NCI-H1694 (cell line): ENCODE data around the gene DSE.
A peak's percentile ranks its signal among the peaks of the same experiment; 100 is the strongest.

ENCODE experiments used
- DNase-seq: peaks from one replicate; lab custom pipeline; 2025; lab: John Stamatoyannopoulos, UW

Gene DSE

DNA sequence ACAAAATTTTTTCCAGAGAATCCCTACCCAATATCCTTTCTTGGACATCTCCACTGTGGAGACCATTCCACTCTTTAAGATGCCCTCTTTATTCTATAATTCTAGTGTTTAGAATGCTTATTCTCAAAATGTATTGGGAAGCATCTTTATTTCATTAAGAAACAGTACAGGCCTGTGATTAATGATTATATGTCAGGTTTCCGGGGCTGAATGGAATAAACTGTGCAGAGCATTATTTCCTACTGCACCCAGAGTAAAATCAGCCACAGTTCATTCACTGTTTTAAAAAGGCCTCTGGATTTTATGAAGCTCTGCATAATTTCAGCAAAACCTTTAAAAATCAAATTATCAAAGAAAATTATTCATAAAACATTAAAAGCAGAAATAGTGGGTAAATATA lies 42.6 kb downstream of the DSE start:
- no peak for DNase-seq

DNA sequence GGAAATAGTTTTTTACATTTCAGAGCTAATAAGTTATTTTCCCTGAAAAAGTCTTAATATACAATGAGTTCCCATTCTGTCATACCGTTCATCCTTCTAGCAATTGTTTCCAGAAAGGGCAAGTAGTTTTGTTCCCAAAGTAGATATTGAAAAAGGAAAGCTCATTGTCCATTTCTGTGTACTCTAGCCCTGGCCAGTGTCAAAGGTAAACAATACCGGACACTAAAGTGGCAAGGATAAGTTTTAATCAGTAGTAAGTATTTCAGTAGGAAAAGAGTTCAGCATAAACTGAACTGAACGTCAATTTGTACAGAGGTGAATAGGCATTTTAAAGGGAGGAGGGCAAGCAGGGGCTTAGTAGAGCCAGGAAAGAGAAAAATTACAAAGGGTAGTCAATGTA lies 46.9 kb downstream of the DSE start:
- no peak for DNase-seq

DNA sequence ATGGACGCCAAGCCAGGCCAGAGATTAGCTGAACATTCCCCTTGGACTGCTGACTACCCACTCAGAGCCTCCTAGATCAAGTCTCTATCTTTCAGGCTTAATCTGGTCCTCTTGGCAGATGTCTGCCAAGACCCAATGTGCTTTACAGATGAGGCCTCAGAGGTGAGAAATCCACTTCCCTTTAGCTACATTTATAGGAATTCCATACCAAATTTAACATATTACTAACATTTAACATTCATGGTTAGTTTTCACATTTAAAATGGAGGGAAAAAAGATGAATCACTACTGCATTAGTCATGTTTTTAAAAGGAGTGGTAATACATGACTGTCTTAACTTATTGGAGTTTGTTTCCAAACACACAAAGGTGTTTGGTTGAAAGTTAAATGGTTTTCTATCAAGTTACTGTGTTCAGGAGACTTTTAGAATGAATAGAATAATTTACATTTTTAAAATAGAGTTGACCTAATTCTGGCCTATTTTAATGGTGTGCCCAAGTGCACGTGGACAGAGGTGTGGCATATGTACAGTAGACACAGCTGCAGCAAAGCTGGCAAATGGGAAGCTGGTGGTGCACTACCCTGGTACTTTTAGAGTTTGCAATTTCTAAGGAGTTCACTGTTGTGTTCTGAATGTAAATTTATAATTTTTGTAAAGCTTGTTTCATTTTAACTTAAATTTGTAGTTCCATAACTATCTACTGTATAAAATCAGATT lies 48.5 kb downstream of the DSE start:
- DNase-seq: no peak

DNA sequence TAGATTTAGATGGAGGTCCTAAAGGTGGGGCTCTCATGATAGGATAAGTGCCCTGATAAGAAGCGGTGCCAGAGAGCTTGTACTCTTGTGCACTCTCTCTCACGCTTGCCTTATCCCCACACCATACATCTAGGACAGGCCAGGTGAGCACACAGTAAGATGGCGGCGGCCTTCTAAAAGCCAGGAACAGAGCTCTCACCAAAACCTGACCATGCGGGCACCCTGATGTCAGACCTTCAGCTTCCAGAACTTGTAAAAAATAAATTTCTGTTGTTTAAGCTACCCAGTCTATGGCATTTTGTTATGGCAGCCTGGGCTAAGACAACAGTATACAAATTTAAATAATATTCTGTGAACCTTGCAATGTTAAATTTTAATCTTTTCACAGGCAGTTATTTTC lies 49.6 kb downstream of the DSE start:
- DNase-seq: no peak

DNA sequence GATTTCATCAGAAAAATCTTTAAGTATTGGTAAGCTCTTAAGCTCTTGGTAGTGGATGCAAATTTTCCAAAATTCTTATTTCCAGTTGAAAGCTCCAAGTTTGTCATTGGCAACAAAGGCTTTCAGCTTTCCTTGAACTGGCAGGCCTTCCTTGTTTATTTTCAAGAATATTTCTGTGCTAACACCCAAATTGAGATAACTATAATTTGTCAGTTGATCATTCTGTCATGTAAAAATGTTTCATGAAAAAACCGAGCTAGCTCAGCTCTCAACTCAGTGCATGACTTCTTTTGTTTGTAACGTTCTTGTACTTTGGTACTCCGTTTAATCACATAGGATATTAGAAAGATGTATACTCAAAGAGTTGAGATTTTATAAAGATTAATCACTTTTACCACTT lies 51.5 kb downstream of the DSE start:
- DNase-seq: no peak

DNA sequence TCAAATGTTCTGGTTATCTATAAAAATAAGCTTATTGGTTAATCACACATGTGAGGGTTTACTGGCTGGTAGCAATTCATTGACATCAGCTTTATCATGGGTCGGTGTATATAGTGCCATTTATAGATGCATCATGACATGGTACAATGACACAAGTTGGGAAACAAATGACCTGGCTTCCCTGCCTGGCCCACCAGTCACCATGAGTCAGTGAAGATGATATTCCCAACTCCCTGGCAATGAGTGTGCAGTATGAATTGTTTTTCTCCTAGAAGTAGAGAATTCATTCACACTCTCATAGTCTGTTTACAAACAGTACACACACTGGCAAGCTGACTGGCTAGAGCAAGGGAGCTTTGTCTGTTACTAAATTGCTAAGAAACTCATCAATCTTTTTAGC lies 53.3 kb downstream of the DSE start:
- no peak for DNase-seq

DNA sequence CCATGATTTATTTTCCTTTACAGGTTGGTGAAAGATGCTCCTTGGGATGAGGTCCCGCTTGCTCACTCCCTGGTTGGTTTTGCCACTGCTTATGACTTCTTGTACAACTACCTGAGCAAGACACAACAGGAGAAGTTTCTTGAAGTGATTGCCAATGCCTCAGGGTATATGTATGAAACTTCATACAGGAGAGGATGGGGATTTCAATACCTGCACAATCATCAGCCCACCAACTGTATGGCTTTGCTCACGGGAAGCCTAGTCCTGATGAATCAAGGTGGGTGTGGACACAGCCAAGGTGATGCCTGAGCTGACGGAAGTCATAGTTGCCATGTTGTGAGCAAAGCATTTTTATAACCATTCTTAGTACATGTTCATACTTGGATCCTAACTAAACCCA lies 55.8 kb downstream of the DSE start:
- no peak for DNase-seq

DNA sequence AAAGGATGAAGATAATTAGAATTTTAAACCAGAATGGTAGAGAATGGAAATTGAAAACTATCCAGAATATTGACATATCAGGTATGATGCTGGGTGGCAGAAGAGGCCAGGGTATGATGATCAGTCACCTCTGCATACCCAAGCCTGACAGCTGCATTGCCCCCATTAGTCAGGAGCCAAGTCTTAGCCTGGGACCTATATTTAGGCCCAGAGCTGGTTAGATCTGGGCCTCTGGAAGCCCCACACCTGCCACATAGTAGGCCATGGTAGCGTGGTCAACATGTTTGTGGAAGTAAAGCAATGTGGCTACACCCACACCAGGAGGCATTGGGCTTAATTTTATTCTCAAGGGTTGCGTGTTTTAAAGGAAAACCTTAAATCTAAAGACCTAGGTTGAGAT lies 58.4 kb downstream of the DSE start:
- DNase-seq: no peak

DNA sequence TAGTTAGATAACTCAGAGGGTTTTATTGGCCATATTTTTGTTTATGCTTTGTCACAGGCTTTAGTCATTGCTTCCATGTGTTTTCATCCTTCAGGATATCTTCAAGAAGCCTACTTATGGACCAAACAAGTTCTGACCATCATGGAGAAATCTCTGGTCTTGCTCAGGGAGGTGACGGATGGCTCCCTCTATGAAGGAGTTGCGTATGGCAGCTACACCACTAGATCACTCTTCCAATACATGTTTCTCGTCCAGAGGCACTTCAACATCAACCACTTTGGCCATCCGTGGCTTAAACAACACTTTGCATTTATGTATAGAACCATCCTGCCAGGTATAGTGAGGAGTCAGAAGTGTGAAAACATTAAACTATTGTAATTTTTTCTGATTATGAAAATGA lies 60.1 kb downstream of the DSE start:
- no peak for DNase-seq

DNA sequence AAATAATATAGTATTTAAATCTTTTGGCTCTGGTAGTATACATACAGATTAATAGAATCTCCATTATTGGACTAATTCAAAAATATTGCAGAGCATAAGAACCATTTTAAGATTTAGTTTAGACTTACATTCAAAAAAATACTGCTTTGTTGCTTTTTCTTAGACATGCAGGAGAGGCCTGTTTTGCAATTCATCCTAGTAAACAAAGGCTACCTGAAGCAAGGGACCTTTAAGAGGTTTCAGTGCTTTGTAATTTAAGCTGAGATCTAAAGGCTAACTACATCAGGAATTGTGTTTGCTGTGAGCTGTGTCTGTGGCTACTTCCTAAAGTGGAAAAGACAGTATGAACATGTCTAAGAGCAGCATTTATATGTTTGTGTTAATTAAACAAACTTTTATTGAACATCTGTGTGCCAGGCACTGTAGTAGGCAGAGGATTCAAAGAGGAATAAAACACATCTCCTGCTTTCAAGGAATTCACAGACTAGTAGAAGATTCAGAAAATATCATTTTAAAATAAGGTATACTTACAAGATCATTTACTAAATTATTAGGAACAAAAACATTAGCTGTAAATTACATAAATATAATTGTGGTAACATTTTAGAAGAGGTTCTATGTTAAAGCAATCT lies 61.3 kb downstream of the DSE start:
- DNase-seq: no peak

DNA sequence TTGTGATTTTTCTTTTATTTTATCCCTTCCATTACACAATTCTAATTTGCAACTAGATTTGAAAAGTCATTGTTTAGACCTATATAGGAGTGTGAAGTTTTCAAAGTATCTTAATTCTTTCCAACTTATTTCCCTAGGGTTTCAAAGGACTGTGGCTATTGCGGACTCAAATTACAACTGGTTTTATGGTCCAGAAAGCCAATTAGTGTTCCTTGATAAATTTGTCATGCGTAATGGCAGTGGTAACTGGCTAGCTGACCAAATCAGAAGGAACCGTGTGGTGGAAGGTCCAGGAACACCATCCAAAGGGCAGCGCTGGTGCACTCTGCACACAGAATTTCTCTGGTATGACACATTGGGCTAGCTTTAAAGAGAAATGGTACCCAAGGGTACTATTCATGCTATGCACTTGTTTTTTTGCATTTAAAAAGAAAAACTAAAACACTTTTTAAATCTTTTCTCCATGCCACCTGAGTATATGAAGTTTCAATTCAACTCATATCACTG lies 62.5 kb downstream of the DSE start:
- DNase-seq: no peak

DNA sequence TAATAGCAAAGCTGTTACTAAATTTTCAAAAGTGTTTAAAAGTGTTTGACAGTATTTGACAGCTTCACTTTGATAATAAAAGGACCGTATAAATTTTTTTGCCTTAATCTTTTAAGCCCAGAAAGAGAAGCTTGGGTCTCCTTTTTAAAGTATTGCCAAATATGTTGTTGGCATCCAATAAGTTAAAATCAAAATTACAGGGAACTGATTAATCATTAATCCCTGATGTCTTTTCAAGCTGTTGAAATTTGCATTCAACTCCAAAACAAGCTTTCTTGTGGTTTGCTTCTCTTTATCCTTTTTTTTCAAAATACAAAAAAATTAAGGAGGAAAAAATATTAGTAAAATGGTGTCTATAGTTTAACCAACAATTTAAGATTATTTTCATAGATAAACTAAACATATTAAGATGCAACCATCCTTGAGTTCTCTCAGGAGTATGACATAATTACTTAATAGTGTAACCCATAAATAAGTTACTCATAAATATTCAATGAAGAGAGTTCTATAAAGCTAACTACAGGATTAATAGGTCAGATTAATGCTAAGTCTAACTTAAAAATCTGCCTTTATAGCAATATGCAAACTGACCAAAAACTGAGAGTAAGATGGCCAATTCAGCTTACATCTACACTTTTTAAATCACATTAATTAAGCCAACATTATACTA lies 63.4 kb downstream of the DSE start:
- DNase-seq: no peak

DNA sequence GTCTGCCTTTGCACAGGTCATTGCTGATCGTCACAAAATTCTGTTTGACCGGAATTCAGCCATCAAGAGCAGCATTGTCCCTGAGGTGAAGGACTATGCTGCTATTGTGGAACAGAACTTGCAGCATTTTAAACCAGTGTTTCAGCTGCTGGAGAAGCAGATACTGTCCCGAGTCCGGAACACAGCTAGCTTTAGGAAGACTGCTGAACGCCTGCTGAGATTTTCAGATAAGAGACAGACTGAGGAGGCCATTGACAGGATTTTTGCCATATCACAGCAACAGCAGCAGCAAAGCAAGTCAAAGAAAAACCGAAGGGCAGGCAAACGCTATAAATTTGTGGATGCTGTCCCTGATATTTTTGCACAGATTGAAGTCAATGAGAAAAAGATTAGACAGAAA lies 65.8 kb downstream of the DSE start:
- DNase-seq: no peak

DNA sequence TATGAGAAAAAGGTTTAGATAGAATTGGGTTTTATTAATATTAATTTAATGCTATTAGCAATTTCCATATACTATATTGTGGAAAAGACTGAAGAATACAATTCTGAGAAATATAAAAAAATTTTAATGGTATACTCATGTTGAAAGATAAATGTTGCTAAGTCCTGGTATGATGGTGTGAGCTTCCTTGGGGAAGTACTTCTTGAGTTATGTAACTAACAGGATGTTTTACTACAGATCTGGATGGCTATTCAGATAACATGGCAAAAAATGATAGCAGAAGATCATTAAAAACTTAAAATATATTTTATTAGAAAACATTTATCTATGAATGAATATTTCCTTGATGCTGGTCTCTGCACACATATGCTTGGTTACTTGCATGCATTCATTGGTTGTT lies 66.9 kb downstream of the DSE start:
- no peak for DNase-seq

DNA sequence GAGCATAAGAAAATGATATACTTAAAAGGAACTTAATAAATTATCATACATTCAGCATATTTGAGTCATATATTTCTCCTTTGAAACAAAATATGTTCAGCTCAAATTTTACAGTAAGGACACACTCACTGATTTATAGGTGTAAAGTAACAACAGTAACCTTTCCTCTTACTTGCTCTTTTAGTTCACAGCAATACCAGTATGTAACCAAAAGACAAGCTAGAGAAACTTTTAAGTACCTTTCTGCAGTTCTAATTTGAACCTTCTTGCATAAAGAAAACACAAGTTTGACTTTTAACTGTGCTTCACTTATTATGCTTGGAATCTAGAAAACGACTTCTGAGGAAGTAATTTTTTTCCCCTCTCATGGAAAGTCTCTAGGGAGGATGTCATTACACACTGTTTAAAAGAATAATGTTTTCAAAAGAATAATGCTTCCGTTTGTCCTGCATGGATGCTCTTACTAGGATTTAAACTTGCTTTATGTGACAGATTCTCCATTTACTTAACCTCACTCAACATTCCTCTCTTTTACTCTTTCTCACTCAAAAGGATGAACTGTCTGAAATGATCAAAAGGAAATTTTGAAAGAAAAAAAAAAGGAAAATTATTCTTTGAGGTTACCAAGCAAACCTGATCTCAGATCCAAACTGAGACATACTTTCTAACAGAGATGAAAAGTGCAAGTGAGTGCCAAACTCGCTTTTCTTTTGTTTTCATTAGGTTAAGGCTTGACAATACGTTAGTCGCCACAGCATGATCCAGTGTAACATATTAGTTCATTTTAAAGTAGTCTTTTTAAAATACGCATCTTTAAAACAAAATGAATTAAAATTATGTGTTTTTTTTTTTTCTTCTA lies 68.1 kb downstream of the DSE start:
- no peak for DNase-seq

DNA sequence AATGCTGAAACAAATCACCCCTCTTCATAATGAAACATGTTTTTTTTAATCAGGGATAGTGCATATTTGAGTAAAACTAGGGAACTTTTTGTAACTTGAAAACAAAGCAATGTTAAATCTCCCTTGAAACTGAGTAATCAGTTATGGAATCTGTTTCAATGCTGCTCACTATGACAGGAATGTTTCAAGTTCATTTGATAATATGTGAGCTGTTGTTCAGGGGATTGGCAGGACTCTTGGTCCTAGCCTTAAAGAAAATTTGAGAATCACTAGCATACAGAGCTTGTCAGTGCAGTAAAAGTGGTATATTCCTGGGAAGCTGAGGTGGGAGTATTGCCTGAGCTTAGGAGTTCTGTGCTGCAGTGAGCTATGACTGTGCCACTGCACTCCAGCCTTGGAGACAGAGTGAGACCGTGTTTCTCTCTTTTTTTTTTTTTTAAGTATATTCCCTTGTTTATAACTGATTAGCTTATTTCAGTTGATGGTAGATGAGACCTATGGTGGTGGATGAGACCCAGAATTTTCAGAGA lies 68.8 kb downstream of the DSE start:
- DNase-seq: no peak

DNA sequence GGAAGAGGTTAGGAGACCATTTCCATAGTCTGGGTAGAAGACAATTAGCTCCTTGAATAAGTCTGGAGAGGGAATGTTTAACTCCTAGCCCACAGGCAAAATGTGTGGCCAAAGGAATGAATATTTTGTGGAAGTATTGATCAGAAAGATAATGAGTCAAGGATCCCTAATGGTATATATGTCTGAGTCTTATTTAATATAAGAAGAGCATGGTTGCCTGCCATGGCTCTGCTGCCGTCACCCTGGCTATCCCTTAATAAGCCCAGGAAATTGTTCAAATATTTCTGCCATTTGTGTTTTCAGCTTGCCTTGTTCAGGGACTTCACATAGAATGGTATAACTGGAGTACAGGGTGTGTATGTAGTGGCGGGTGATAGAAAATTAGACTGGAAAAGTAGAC lies 72.4 kb downstream of the DSE start:
- no peak for DNase-seq

DNA sequence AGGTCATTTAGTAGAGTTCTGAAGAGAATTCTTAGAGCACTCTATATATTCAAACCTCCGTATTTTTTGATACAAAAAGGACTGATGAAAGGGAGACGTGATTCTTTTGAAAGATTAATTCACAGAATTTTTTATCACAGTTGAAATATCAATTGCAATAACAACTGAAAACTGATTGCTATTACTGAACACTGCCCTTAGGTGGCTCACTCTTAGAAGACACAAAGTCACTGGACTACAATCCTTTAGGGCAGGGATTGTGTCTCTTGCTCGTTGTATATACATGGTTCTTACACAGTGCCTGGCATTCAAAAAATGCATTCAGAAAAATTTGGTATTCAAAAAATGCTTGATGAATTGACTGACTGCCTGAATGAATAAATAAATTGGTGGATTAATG lies 73.3 kb downstream of the DSE start:
- DNase-seq: peak; percentile 17

DNA sequence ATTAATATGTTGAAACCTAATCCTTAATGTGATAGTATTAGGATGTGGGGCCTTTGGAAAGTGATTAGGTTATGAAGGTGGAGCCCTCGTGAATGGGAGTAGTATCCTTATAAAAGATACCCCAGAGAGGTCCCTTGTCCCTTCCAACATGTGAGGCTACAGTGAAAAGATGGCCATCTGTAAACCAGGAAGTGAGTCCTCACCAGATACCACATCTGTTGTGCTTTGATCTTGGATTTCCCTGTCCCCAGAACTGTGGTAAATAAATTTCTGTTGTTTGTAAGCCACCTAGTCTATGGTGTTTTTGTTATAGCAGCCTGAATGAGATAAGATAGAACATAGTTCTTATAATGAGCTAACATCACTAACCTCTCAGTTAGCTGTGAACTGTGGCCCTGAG lies 73.8 kb downstream of the DSE start:
- no peak for DNase-seq

DNA sequence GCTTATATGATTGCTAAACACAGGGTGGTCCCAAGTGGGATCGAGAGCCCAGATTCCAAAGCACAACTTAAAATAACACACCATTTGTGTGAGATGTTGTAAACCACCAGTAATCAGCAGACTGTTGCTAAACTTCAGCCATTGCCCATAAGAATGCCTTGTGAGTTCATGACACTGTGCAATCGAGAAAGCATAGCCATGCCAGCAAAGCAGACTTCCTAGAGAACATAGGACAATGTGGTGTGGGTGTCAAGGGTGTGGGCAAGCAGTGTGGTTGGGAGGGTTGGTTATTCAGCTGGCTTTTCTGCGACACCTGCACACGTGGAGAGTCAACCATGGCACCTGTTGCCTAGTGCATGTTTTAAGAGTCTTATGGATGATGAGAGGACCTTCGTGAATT lies 74.4 kb downstream of the DSE start:
- no peak for DNase-seq

DNA sequence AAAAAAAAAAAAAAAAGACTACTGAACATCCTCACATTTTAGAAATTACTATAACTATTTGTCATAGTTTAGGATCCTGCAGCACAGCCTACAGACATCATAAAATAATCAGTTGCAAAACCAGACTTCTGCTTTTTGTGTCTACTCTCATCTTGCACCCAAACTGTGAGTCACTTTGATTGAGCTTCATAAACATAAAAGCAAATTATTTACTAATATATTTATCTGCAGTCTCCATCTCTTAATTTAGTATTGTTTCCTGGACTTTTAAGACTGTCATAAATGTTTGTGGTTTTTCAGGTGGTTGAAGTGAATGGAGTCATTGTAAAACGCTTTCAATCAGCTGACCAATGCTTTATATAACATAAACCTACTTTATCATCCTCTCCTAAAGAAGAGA lies 75.7 kb downstream of the DSE start:
- DNase-seq: no peak

DNA sequence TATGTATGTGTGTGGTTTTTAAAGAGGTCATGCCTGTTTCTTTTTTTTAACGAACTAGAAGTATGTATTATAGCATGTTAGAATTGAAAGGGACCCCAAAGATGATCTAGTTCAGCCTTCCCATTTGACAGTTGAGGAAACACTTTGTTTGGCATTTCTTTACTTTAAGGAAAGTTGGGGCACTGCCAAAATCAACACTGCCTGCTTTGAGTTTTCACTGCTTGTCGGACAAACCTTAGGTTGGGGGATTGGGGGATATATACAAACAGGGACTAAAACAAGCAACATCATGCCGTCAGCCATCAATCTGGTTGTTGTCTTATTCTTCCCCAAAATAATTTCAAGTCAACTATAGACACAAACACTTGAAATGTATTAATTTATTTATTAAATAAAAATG lies 76.3 kb downstream of the DSE start:
- no peak for DNase-seq
